Aorta (tissue), 5 donors: Measurements from ENCODE around the gene SLC37A2. TPM values are rescaled to one million over a fixed set of nuclear protein-coding genes. Genes with fewer than 3 reads are reported as not detected.

Experiments used
- ATAC-seq: fragments of 200-7000 bp; cut with Tn5 transposase; one replicate; pipeline ENCODE4 v1.9.1; 2022; ENCODE audit warnings: moderate library complexity; ENCODE audit not compliant: low FRiP score
- DNase-seq, 2 donors: peaks; one replicate each; pipeline ENCODE4 v3.0.0-alpha.2; 2020
- H3K27ac ChIP-seq, 2 donors: one replicate each; pipeline ENCODE4 v1.5.1; 2013; ENCODE audit warnings: low read length in 2 of 2, mild to moderate bottlenecking in 2 of 2, moderate library complexity in 2 of 2, control low read depth in 1 of 2, inconsistent platforms in 1 of 2, low read depth in 1 of 2
- H3K27me3 ChIP-seq, 2 donors: one replicate each; pipeline ENCODE4 v1.6.1; 2013; ENCODE audit warnings: control low read depth in 1 of 2, low read length in 1 of 2, mild to moderate bottlenecking in 1 of 2, moderate library complexity in 1 of 2; ENCODE audit not compliant: insufficient read depth in 2 of 2, control insufficient read depth in 1 of 2
- H3K36me3 ChIP-seq, 2 donors: one replicate each; pipeline ENCODE4 v1.6.1; 2013; ENCODE audit warnings: control low read depth in 1 of 2, low read length in 1 of 2, mild to moderate bottlenecking in 1 of 2; ENCODE audit not compliant: insufficient read depth in 2 of 2, control insufficient read depth in 1 of 2
- H3K4me1 ChIP-seq, 2 donors: one replicate each; pipeline ENCODE4 v1.6.1; 2013; ENCODE audit warnings: low read length in 2 of 2, control low read depth in 1 of 2, mild to moderate bottlenecking in 1 of 2, moderate library complexity in 1 of 2; ENCODE audit not compliant: insufficient read depth in 2 of 2, control insufficient read depth in 1 of 2
- H3K4me3 ChIP-seq, 2 donors: one replicate each; pipeline ENCODE4 v1.5.1; 2013; ENCODE audit warnings: low read length in 2 of 2, control low read depth in 1 of 2, mild to moderate bottlenecking in 1 of 2
- H3K9me3 ChIP-seq: one replicate; pipeline ENCODE4 v1.6.1; 2013; ENCODE audit warnings: mild to moderate bottlenecking, low read length; ENCODE audit not compliant: control insufficient read depth
- WGBS, 2 donors: extraction: QIAGEN DNeasy Blood & Tissue Kit; methylation state at CpG; one replicate each; pipeline ENCODE4 v1.1.7; 2013; 5-methylcytosine and 5-hydroxymethylcytosine counted together
- intact Hi-C, 2 donors: fragments of 100-400 bp; cut with DNase I; formaldehyde crosslinking; loops; one replicate each; pipeline versions ENCODE4 v1.14.2 to v1.15.0; 2022
- polyA plus RNA-seq, 2 donors: library from polyadenylated mRNA; stranded (reverse); fragments of 200-250 nt; gene quantifications; one replicate each; pipeline ENCODE4 v1.2.3, GENCODE V29; 2013
- total RNA-seq, 2 donors: library from RNA; stranded (reverse); fragmentation: NEBNext Ultra II Directional; extraction: Animal tissue kit (Norgen Biotek cat#: 25700); gene quantifications; one replicate each; pipeline ENCODE4 v1.2.1, GENCODE V29; 2021
- donor health status: healthy with polysubstance abuse.
- donor health status: Bipolar disorder and iron deficiency.
- donor health status: DM: no; HTN: no; CAD: no.
- donor health status: DM: no; HTN: no; CAD: no.
- donor health status: DM: yes; HTN: yes; CAD: no.

The SLC37A2 gene
- total and polyA plus RNA-seq, 4 donors: 0.72 to 11.8 (median 7.9) TPM

DNA sequence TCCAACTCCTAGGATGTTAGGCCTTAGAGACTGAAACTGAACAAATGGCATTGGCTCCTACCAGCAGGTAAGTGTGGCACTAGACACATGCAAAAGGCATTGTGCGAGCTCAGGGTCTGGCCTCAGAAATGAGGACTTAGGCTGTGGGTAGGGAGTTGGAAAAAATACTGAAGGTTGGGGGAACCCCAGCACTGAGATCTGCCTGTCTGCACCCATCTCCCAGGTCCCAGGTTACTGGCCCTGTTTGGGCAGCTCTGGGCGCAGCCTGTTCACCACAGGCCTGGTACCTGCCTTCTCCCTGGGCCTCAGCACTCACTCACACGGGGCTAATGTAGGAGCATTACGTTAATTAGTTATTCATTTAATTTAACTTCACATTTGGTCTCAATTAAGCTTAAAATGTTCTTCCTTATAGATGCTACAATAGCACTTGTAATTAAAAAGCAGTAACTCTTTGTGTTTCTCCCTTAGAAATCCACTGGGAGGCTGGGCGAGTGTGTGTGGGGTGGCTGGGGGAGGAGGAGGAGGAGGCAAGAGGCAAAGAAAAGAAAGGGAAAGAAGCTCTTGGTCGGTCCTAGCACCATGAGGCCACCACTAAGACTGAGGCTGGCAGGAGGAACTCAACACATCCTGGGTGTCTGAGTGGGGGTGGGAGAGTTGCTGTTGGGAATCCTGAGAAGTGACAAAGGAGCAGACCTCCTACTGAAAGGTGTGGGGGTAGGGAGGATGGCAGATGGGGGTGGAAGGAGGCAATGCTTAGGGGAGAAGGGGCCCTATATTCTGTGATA is 29.0 kb downstream of the SLC37A2 start:
- H3K27me3 ChIP-seq: no peaks in the 10 kb centered on the region
- no peak overlapping the region for H3K27ac ChIP-seq
- intact Hi-C loops: no loop called here
- ATAC-seq: no peak
- H3K4me3 ChIP-seq: no peak overlapping the region
- H3K36me3 ChIP-seq: peaks cover 2 to 5% of the 10 kb centered on the region in 2 donors
- WGBS, 2 donors: 87 to 90% methylated on average over 6 of the region's 6 CpGs
- peaks cover 0 to 3% of the 10 kb centered on the region in 2 donors for H3K4me1 ChIP-seq
- H3K9me3 ChIP-seq: no peaks in the 10 kb centered on the region
- DNase-seq: no peak

DNA sequence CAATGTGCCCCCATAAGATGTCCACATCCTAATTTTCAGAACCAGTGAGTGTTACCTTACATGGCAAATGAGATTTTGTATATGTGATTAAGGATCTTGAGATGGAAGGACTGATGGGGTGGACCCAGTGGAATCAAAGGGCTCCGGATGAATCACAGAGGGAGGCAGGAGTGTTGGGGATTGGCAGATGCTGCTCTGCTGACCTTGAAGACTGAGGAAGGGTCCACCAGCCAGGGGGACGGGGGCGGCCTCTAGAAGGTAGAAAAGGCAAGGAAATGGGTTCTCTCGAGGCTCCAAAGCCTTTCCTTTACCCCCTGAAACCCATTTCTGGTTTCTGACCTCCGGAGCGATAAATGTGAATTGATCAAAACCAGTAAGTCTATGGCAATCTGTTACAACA is 29.6 kb downstream of the SLC37A2 start:
- H3K4me1 ChIP-seq: peaks cover 0 to 3% of the 10 kb centered on the region in 2 donors
- intact Hi-C loops: no loop called here
- DNase-seq: no peak
- no peak overlapping the region for H3K4me3 ChIP-seq
- no peak for ATAC-seq
- H3K36me3 ChIP-seq: peaks cover 5 to 10% of the 10 kb centered on the region in 2 donors
- H3K9me3 ChIP-seq: no peaks in the 10 kb centered on the region
- no peak overlapping the region for H3K27ac ChIP-seq
- 94% methylated on average over 6 of the region's 6 CpGs for WGBS, 2 donors
- no peaks in the 10 kb centered on the region for H3K27me3 ChIP-seq

DNA sequence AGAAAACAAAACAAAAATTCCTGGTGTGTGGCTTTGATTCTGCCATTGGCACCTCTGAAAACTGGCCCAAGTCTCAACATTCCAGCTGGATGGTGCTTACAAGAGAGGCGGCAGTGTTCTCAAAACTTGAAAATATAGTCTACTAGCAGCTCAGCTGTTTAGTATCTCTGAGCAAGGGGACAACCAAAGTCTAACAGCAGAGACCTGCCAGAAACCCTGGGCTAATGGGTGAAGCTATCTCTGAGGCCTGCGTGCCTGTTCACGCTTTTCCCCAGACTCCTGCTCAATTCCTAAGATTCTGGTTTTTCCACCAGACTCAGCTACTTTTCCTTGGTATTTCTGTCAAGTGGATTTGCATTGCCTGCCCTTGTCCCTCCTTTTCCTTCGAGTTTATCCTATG is 30.4 kb downstream of the SLC37A2 start:
- no peak for DNase-seq
- ATAC-seq: no peak
- intact Hi-C loops: no loop called here
- no peak overlapping the region for H3K27ac ChIP-seq
- H3K9me3 ChIP-seq: no peaks in the 10 kb centered on the region
- no peaks in the 10 kb centered on the region for H3K27me3 ChIP-seq
- H3K4me3 ChIP-seq: no peak overlapping the region
- peaks cover 0 to 3% of the 10 kb centered on the region in 2 donors for H3K4me1 ChIP-seq
- WGBS, 2 donors: 55 to 59% methylated on average over 4 of the region's 4 CpGs
- peaks cover 5 to 10% of the 10 kb centered on the region in 2 donors for H3K36me3 ChIP-seq

GRCh38 chr11:125094731-125095130 is 31.6 kb downstream of the SLC37A2 start:
- Histone ChIP-seq H3K9me3 (no peaks in the 10 kb centered on the region), H3K4me3 (no peak overlapping the region), H3K27ac (no peak overlapping the region), H3K36me3 (peaks cover 5 to 10% of the 10 kb centered on the region in 2 donors), H3K27me3 (no peaks in the 10 kb centered on the region), H3K4me1 (peaks cover 0 to 3% of the 10 kb centered on the region in 2 donors)
- ATAC-seq: no peak
- WGBS, 2 donors: 90 to 92% methylated on average over 2 of the region's 2 CpGs
- DNase-seq: no peak
- intact Hi-C loops: no loop called here

DNA sequence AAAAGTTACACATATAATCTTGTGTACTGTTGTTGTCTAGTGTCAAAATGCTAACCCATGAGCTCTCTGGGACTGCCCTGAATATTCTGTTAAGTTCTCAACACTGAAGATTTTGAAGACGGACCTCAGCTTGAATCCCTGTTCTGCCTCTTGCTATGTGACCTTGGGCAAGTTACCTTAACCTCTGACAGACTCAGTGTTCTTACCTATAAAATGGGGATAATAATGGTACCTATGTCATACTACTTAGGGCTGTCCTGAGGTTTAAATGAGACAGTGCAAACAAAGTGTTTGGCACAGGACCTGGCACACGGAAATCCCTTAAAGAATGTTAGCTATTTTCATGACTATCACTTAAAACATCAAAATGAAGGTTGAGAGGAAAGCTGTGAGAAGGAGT is 37.0 kb downstream of the SLC37A2 start:
- Histone ChIP-seq H3K4me1 (no peaks in the 10 kb centered on the region), H3K9me3 (no peaks in the 10 kb centered on the region), H3K27ac (no peak overlapping the region), H3K27me3 (no peaks in the 10 kb centered on the region), H3K36me3 (peaks cover 6 to 10% of the 10 kb centered on the region in 2 donors), H3K4me3 (no peak overlapping the region)
- 75 to 86% methylated on average over 2 of the region's 2 CpGs for WGBS, 2 donors
- DNase-seq: no peak
- intact Hi-C loops: no loop called here
- no peak for ATAC-seq

GRCh38 chr11:125101596-125101995 is 38.5 kb downstream of the SLC37A2 start:
- no peak for DNase-seq
- H3K27ac ChIP-seq: no peak overlapping the region
- intact Hi-C loops: no loop called here
- H3K4me3 ChIP-seq: no peak overlapping the region
- H3K4me1 ChIP-seq: no peaks in the 10 kb centered on the region
- peaks cover 5 to 10% of the 10 kb centered on the region in 2 donors for H3K36me3 ChIP-seq
- H3K9me3 ChIP-seq: no peaks in the 10 kb centered on the region
- no peaks in the 10 kb centered on the region for H3K27me3 ChIP-seq
- 83 to 84% methylated on average over 3 of the region's 3 CpGs for WGBS, 2 donors
- ATAC-seq: no peak

DNA sequence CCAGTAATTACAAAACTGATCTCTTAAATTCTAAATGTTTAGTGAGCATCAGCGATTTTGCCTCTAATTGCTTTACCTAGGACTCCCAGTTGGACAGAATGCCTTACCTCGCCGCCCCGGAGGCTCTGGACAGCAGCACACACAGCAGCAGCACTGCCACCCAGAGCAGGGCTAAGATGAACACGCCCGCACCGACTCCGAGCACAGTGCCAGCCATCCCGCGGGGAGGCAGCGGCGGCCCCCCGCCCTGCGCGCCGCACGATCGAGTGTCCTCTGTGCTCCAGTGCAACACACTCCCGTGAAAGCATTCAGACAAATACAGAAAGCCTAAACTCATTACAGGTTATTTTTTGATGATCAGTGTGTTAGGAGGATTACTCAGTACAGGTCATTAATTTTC is 38.9 kb downstream of the SLC37A2 start:
- Histone ChIP-seq H3K4me3 (no peak overlapping the region), H3K27me3 (no peaks in the 10 kb centered on the region), H3K36me3 (peaks cover 5% of the 10 kb centered on the region in 2 donors), H3K27ac (no peak overlapping the region), H3K9me3 (no peaks in the 10 kb centered on the region), H3K4me1 (no peaks in the 10 kb centered on the region)
- WGBS, 2 donors: 96% methylated on average over 19 of the region's 19 CpGs
- intact Hi-C loops: no loop called here
- DNase-seq: no peak
- no peak for ATAC-seq

- H3K4me3 ChIP-seq: no peak overlapping the region
- no peaks in the 10 kb centered on the region for H3K9me3 ChIP-seq
- DNase-seq: no peak
- H3K27ac ChIP-seq: no peak overlapping the region
- no peaks in the 10 kb centered on the region for H3K27me3 ChIP-seq
- H3K36me3 ChIP-seq: peaks cover 1 to 2% of the 10 kb centered on the region in 2 donors
- ATAC-seq: no peak
- intact Hi-C loops: no loop called here
- 94 to 96% methylated on average over 7 of the region's 7 CpGs for WGBS, 2 donors
- no peaks in the 10 kb centered on the region for H3K4me1 ChIP-seq
These were observed 39.4 kb downstream of the SLC37A2 start for GRCh38 chr11:125102510-125102909.

DNA sequence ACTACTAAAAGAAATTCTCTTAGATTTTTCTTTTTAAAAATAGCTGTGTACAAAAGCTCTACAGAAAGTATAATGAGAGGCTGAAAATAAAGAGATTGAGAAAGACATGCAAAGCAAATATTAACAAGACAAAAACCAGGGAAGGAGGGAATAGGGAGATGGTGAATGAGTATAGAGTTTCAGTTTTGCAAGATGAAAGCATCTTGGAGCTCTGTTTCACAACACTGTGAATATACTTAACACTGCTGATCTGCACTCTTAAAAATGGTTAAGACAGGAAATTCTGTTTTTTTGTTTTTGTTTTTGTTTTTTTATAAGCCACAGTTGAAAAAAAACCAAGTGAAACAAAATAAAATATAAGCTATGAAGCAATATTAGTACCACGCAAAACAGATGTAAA is 42.8 kb downstream of the SLC37A2 start:
- ATAC-seq: no peak
- Histone ChIP-seq H3K4me3 (no peak overlapping the region), H3K4me1 (peaks cover 0 to 3% of the 10 kb centered on the region in 2 donors), H3K9me3 (no peaks in the 10 kb centered on the region), H3K27ac (no peak overlapping the region), H3K36me3 (peaks cover 0 to 1% of the 10 kb centered on the region in 2 donors), H3K27me3 (no peaks in the 10 kb centered on the region)
- WGBS, 2 donors: 0 to 97% methylated on average over 1 of the region's 1 CpG
- no peak for DNase-seq
- intact Hi-C loops: no loop called here
